Measurements from ENCODE around the gene PER2. TPM values are rescaled to one million over a fixed set of nuclear protein-coding genes. Genes with fewer than 3 reads are reported as not detected.

The PER2 gene
- total and polyA plus RNA-seq, 2 of the 13 experiments (the other 11 are each of a cell fraction or from before 2014, with no cell fraction given): 5.1 to 9.4 TPM

DNA sequence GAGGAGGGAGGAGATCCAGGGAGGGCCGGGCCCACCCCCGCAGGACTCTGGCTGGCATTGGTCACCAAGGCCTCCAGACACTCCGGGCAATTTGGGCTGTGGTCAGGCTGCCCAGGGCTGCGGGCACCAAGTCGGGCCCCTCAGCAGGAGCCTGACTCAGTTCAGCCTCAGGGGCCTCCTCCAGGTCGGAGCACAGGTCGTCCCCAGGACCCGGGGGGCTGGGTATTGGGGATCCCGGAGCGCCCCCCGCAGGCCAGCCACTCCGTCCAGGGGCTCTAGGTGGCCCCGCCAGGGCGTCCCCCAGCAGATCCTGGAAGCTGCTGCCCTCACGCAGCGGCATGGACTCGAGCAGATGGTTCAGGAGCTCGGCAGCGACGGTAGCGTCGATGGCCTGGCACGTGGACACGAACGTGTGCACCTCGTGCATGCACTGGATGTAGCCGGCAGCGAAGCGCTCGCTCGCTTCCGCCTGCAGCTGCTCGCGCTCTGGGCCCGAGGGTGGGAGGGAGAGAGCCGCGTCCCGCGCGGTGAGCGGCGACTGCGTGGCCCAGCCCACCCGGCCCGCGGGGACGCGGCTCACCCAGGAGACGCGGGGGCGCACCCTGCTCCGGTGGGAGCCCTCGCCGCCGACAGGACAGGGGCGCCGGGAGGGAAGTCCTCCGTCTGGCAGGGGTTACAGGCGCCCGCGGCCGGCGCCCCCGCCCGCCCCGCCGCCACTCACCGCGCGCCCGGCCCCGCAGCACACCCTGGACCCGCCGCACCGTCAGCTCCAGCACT is 49.5 kb downstream of the PER2 start (continued):
- TF ChIP-seq SUZ12 (IDR thresholded peaks at IDR 0.05; ENCODE audit: low read depth, low read length) (no peak), RAD21 (CRISPR knock-in tag; IDR thresholded peaks at IDR 0.05) (peak; percentile 38), ZNF674 (CRISPR knock-in tag; IDR thresholded peaks at IDR 0.05; ENCODE audit: low read depth) (peak; percentile 87; the same call in 1 of the 2 replicates), TOPORS (CRISPR knock-in tag; IDR thresholded peaks at IDR 0.05) (peak; percentile 91; the same call in 1 of the 2 replicates), FOXA3 (CRISPR knock-in tag; IDR thresholded peaks at IDR 0.05) (peak; percentile 68), ZNF816 (CRISPR knock-in tag; IDR thresholded peaks at IDR 0.05; ENCODE audit: borderline replicate concordance) (peak; percentile 73; the same call in 1 of the 2 replicates), POLR2G (IDR thresholded peaks at IDR 0.05; ENCODE audit: low read depth, low read length) (no peak), WIZ (CRISPR knock-in tag; IDR thresholded peaks at IDR 0.05) (peak; percentile 96), REXO4 (CRISPR knock-in tag; IDR thresholded peaks at IDR 0.05; ENCODE audit: borderline replicate concordance) (peak; percentile 97), SNAI1 (CRISPR knock-in tag; IDR thresholded peaks at IDR 0.05; ENCODE audit: borderline replicate concordance) (peak; percentile 96), ZNF776 (CRISPR knock-in tag; IDR thresholded peaks at IDR 0.05) (peak; percentile 99), RXRA (CRISPR knock-in tag; IDR thresholded peaks at IDR 0.05) (peak; percentile 78), ZNF441 (CRISPR knock-in tag; IDR thresholded peaks at IDR 0.05; ENCODE audit: borderline replicate concordance) (peak; percentile 95)
- TF ChIP-seq, protein P1, sequence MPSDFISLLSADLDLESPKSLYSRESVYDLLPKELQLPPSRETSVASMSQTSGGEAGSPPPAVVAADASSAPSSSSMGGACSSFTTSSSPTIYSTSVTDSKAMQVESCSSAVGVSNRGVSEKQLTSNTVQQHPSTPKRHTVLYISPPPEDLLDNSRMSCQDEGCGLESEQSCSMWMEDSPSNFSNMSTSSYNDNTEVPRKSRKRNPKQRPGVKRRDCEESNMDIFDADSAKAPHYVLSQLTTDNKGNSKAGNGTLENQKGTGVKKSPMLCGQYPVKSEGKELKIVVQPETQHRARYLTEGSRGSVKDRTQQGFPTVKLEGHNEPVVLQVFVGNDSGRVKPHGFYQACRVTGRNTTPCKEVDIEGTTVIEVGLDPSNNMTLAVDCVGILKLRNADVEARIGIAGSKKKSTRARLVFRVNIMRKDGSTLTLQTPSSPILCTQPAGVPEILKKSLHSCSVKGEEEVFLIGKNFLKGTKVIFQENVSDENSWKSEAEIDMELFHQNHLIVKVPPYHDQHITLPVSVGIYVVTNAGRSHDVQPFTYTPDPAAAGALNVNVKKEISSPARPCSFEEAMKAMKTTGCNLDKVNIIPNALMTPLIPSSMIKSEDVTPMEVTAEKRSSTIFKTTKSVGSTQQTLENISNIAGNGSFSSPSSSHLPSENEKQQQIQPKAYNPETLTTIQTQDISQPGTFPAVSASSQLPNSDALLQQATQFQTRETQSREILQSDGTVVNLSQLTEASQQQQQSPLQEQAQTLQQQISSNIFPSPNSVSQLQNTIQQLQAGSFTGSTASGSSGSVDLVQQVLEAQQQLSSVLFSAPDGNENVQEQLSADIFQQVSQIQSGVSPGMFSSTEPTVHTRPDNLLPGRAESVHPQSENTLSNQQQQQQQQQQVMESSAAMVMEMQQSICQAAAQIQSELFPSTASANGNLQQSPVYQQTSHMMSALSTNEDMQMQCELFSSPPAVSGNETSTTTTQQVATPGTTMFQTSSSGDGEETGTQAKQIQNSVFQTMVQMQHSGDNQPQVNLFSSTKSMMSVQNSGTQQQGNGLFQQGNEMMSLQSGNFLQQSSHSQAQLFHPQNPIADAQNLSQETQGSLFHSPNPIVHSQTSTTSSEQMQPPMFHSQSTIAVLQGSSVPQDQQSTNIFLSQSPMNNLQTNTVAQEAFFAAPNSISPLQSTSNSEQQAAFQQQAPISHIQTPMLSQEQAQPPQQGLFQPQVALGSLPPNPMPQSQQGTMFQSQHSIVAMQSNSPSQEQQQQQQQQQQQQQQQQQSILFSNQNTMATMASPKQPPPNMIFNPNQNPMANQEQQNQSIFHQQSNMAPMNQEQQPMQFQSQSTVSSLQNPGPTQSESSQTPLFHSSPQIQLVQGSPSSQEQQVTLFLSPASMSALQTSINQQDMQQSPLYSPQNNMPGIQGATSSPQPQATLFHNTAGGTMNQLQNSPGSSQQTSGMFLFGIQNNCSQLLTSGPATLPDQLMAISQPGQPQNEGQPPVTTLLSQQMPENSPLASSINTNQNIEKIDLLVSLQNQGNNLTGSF (CRISPR knock-in tag; IDR thresholded peaks at IDR 0.05): peak; percentile 100
- TF ChIP-seq, protein P2, sequence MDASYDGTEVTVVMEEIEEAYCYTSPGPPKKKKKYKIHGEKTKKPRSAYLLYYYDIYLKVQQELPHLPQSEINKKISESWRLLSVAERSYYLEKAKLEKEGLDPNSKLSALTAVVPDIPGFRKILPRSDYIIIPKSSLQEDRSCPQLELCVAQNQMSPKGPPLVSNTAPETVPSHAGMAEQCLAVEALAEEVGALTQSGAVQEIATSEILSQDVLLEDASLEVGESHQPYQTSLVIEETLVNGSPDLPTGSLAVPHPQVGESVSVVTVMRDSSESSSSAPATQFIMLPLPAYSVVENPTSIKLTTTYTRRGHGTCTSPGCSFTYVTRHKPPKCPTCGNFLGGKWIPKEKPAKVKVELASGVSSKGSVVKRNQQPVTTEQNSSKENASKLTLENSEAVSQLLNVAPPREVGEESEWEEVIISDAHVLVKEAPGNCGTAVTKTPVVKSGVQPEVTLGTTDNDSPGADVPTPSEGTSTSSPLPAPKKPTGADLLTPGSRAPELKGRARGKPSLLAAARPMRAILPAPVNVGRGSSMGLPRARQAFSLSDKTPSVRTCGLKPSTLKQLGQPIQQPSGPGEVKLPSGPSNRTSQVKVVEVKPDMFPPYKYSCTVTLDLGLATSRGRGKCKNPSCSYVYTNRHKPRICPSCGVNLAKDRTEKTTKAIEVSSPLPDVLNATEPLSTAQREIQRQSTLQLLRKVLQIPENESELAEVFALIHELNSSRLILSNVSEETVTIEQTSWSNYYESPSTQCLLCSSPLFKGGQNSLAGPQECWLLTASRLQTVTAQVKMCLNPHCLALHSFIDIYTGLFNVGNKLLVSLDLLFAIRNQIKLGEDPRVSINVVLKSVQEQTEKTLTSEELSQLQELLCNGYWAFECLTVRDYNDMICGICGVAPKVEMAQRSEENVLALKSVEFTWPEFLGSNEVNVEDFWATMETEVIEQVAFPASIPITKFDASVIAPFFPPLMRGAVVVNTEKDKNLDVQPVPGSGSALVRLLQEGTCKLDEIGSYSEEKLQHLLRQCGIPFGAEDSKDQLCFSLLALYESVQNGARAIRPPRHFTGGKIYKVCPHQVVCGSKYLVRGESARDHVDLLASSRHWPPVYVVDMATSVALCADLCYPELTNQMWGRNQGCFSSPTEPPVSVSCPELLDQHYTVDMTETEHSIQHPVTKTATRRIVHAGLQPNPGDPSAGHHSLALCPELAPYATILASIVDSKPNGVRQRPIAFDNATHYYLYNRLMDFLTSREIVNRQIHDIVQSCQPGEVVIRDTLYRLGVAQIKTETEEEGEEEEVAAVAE (CRISPR knock-in tag; IDR thresholded peaks at IDR 0.05; ENCODE audit: borderline replicate concordance): peak; percentile 78
- TF ChIP-seq, protein P3, sequence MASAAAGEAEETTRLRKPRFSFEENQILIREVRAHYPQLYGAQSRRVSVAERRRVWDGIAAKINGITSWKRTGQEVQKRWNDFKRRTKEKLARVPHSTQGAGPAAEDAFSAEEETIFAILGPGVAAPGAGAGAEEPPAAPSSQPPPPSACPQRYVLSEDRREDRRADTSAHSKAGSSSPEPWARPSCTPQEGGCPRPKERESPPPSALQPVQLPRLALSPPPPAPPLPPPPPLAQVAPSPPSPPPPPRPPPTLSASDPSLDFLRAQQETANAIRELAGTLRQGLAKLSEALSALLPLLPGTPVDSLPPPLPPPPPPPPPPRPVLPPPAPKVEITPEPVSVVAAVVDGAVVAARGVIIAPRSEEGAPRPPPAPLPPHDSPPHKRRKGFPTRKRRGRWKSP (CRISPR knock-in tag; IDR thresholded peaks at IDR 0.05): 0 out of 2 replicates have a peak, but pooled peaks have one; percentile 56
